ENCODE results near the gene CAPZB. TPM values are rescaled to one million over a fixed set of nuclear protein-coding genes. Genes with fewer than 3 reads are reported as not detected.
A peak's percentile ranks its signal among the peaks of the same experiment; 100 is the strongest.

The CAPZB gene
- total RNA-seq, 4 donors from 2014 or later: 58.2 to 109 (median 96.7) TPM

- Histone ChIP-seq H3K27ac (peak overlapping the region; percentile 47 to 75 (median 68)), H3K27me3 (no peaks in the 10 kb centered on the region), H3K4me3 (no peak overlapping the region), H3K9me3 (no peaks in the 10 kb centered on the region), H3K36me3 (peaks cover 0 to 38% (median 4%) of the 10 kb centered on the region in 3 donors), H3K4me1 (peaks cover 3 to 61% (median 27%) of the 10 kb centered on the region in 4 donors)
- peak; percentile 30 to 72 for DNase-seq (ENCODE audit: low spot score in 2 of 2)
- TF ChIP-seq CTCF (IDR thresholded peaks at IDR 0.05): no peak
- no peak for TF ChIP-seq EP300 (IDR thresholded peaks at IDR 0.05)
- TF ChIP-seq POLR2A (IDR thresholded peaks at IDR 0.05): no peak
- 34 to 41% methylated on average over 15 of the region's 15 CpGs for WGBS, 2 donors
Observed at GRCh38 chr1:19385869-19386591, 99.3 kb downstream of the CAPZB start.

GRCh38 chr1:19385221-19385620 is 100.1 kb downstream of the CAPZB start:
- Histone ChIP-seq H3K4me3 (no peak overlapping the region), H3K4me1 (peaks cover 3 to 53% (median 24%) of the 10 kb centered on the region in 4 donors), H3K27me3 (no peaks in the 10 kb centered on the region), H3K36me3 (peaks cover 0 to 45% (median 4%) of the 10 kb centered on the region in 3 donors), H3K27ac (peak overlapping the region; percentile 47 to 75 (median 68)), H3K9me3 (no peaks in the 10 kb centered on the region)
- no peak for DNase-seq (ENCODE audit: low spot score in 2 of 2)
- TF ChIP-seq EP300 (IDR thresholded peaks at IDR 0.05): no peak
- no peak for TF ChIP-seq POLR2A (IDR thresholded peaks at IDR 0.05)
- TF ChIP-seq CTCF (IDR thresholded peaks at IDR 0.05): no peak
- 78 to 88% methylated on average over 9 of the region's 9 CpGs for WGBS, 2 donors

DNA sequence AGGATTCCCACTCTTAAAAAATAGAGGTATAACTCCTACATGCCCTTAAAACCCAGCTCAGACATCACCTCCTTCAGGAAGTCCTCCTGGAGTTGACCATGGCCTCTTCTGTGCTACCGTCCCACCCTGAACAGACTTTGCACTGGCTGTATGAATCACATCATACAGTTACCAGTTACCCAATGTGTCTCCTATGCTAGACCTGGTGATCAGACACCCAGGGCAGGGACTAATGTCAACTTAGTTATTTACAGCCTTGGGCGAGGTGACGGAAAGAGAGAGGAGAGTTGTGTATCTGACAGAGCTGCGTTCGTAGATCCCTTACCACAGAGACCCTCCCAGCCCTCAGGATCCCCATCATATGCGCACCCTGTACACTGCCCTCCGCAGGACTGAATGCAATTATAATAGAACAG is 100.6 kb downstream of the CAPZB start:
- no peak for DNase-seq (ENCODE audit: low spot score in 2 of 2)
- TF ChIP-seq POLR2A (IDR thresholded peaks at IDR 0.05): no peak
- no peak for TF ChIP-seq EP300 (IDR thresholded peaks at IDR 0.05)
- TF ChIP-seq CTCF (IDR thresholded peaks at IDR 0.05): no peak
- H3K27ac ChIP-seq: peak overlapping the region in 2 of 4 donors; percentile 39 to 68
- peaks cover 3 to 49% (median 22%) of the 10 kb centered on the region in 4 donors for H3K4me1 ChIP-seq
- no peaks in the 10 kb centered on the region for H3K27me3 ChIP-seq
- H3K4me3 ChIP-seq: no peak overlapping the region
- H3K9me3 ChIP-seq: no peaks in the 10 kb centered on the region
- H3K36me3 ChIP-seq: peaks cover 0 to 49% (median 4%) of the 10 kb centered on the region in 3 donors
- 97 to 98% methylated on average over 7 of the region's 7 CpGs for WGBS, 2 donors

- no peaks in the 10 kb centered on the region for H3K27me3 ChIP-seq
- H3K9me3 ChIP-seq: no peaks in the 10 kb centered on the region
- H3K4me3 ChIP-seq: no peak overlapping the region
- peaks cover 3 to 45% (median 21%) of the 10 kb centered on the region in 4 donors for H3K4me1 ChIP-seq
- no peak for DNase-seq (ENCODE audit: low spot score in 2 of 2)
- no peak for TF ChIP-seq EP300 (IDR thresholded peaks at IDR 0.05)
- TF ChIP-seq POLR2A (IDR thresholded peaks at IDR 0.05): no peak
- TF ChIP-seq CTCF (IDR thresholded peaks at IDR 0.05): no peak
- H3K36me3 ChIP-seq: peaks cover 0 to 56% (median 4%) of the 10 kb centered on the region in 3 donors
- 41 to 54% methylated on average over 4 of the region's 4 CpGs for WGBS, 2 donors
- H3K27ac ChIP-seq: peak overlapping the region in 2 of 4 donors; percentile 9 to 39
Observed at GRCh38 chr1:19384113-19384512, 101.2 kb downstream of the CAPZB start.

DNA sequence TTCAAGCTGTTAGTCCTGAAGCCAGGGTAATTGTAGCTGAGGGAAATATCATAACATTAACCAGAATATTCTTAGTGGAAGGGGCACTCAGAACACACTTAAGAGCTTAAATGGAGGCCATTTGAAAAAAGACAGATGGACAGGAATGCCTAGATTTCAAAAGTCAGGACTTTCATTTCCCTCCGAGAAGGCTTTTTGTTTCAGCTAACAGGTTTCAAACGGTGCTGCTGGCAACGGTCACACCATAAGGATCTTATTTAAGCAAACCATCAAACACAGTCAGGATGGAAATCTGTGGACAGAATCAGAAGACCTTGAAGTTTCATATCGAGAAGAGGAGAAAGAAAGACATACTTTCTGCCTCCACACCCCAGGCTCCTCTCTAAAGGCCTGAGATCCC is 103.1 kb downstream of the CAPZB start:
- no peaks in the 10 kb centered on the region for H3K27me3 ChIP-seq
- no peak overlapping the region for H3K4me3 ChIP-seq
- H3K9me3 ChIP-seq: no peaks in the 10 kb centered on the region
- H3K4me1 ChIP-seq: peaks cover 3 to 39% (median 20%) of the 10 kb centered on the region in 4 donors
- no peak overlapping the region for H3K27ac ChIP-seq
- no peak for DNase-seq (ENCODE audit: low spot score in 2 of 2)
- 62 to 67% methylated on average over 4 of the region's 4 CpGs for WGBS, 2 donors
- TF ChIP-seq CTCF (IDR thresholded peaks at IDR 0.05) (no peak), POLR2A (IDR thresholded peaks at IDR 0.05) (no peak), EP300 (IDR thresholded peaks at IDR 0.05) (no peak)
- H3K36me3 ChIP-seq: peaks cover 0 to 74% (median 11%) of the 10 kb centered on the region in 3 donors
